SU-DHL-6 (cell line): ENCODE measurements around the gene C21orf58.

Experiments
- H2AFZ ChIP-seq: fragments of 200-600 bp; sonication (generic); 2 replicates; pipeline ENCODE4 v1.6.1; 2014; ENCODE audit warnings: low read depth, mild to moderate bottlenecking, moderate library complexity, mixed read lengths, antibody characterized with exemption, low read length; ENCODE audit not compliant: severe bottlenecking
- H3F3A ChIP-seq: fragments of 200-600 bp; shearing (Covaris generic); 2 replicates; pipeline ENCODE4 v1.6.0; 2016; ENCODE audit warnings: antibody characterized with exemption, mild to moderate bottlenecking; ENCODE audit not compliant: insufficient read depth
- H3K27ac ChIP-seq: fragments of 200-600 bp; sonication (generic); 2 replicates; pipeline ENCODE4 v1.5.1; 2016; ENCODE audit warnings: low read depth, mild to moderate bottlenecking, low read length, moderate library complexity, mixed read lengths
- H3K27me3 ChIP-seq: fragments of 200-600 bp; sonication (generic), shearing (Covaris generic); 2 replicates; pipeline ENCODE4 v1.6.0; 2014; ENCODE audit warnings: mild to moderate bottlenecking, low read length
- H3K36me3 ChIP-seq: fragments of 200-600 bp; sonication (generic); 2 replicates; pipeline ENCODE4 v1.6.1; 2014; ENCODE audit warnings: mild to moderate bottlenecking, low read length, mixed read lengths
- H3K4me2 ChIP-seq: fragments of 300-600, 200-600 bp; shearing (Covaris generic), sonication (generic); 2 replicates; pipeline ENCODE4 v1.6.0; 2014; ENCODE audit warnings: low read length, low read depth, mild to moderate bottlenecking; ENCODE audit not compliant: poor library complexity, severe bottlenecking
- H3K4me3 ChIP-seq: fragments of 200-600 bp; sonication (generic); 2 replicates; pipeline ENCODE4 v1.5.1; 2014; ENCODE audit warnings: antibody characterized with exemption, low read length, mild to moderate bottlenecking, mixed read lengths; ENCODE audit not compliant: insufficient read depth, poor library complexity, severe bottlenecking
- H3K79me2 ChIP-seq: fragments of 200-600 bp; sonication (generic); 2 replicates; pipeline ENCODE4 v1.6.1; 2014; ENCODE audit warnings: mild to moderate bottlenecking, low read length, moderate library complexity; ENCODE audit not compliant: insufficient read depth
- H3K9ac ChIP-seq: fragments of 200-600 bp; sonication (generic); 2 replicates; pipeline ENCODE4 v1.7.0; 2014; ENCODE audit warnings: mild to moderate bottlenecking, low read length
- H3K9me2 ChIP-seq: fragments of 200-600 bp; sonication (generic); replicated peaks from 2 replicates; pipeline ENCODE4 v1.6.1; 2014; ENCODE audit warnings: low read length; ENCODE audit not compliant: insufficient read depth
- H3K9me3 ChIP-seq: fragments of 200-600 bp; sonication (generic); 2 replicates; pipeline ENCODE4 v1.6.1; 2014; ENCODE audit warnings: low read length, mixed read lengths; ENCODE audit not compliant: insufficient read depth
- H4K20me1 ChIP-seq: fragments of 200-600 bp; sonication (generic); 2 replicates; pipeline ENCODE4 v1.6.1; 2014; ENCODE audit warnings: low read depth, mild to moderate bottlenecking, antibody characterized with exemption, low read length, moderate library complexity, mixed read lengths
- EZH2phosphoT487 ChIP-seq: fragments of 200-600 bp; sonication (generic), shearing (Covaris generic); conservative IDR thresholded peaks from 2 replicates; pipeline ENCODE4 v1.6.1; 2018; ENCODE audit warnings: mild to moderate bottlenecking, antibody characterized with exemption, low read length, moderate library complexity, mixed read lengths
- TF ChIP-seq, protein P1 (sequence below): fragments of 200-600 bp; sonication (generic); IDR thresholded peaks from one replicate; pipeline ENCODE4 v1.5.1; 2017; ENCODE audit warnings: antibody characterized with exemption, mild to moderate bottlenecking, low read length, moderate library complexity; ENCODE audit not compliant: insufficient read depth, poor library complexity, severe bottlenecking

Gene C21orf58

DNA sequence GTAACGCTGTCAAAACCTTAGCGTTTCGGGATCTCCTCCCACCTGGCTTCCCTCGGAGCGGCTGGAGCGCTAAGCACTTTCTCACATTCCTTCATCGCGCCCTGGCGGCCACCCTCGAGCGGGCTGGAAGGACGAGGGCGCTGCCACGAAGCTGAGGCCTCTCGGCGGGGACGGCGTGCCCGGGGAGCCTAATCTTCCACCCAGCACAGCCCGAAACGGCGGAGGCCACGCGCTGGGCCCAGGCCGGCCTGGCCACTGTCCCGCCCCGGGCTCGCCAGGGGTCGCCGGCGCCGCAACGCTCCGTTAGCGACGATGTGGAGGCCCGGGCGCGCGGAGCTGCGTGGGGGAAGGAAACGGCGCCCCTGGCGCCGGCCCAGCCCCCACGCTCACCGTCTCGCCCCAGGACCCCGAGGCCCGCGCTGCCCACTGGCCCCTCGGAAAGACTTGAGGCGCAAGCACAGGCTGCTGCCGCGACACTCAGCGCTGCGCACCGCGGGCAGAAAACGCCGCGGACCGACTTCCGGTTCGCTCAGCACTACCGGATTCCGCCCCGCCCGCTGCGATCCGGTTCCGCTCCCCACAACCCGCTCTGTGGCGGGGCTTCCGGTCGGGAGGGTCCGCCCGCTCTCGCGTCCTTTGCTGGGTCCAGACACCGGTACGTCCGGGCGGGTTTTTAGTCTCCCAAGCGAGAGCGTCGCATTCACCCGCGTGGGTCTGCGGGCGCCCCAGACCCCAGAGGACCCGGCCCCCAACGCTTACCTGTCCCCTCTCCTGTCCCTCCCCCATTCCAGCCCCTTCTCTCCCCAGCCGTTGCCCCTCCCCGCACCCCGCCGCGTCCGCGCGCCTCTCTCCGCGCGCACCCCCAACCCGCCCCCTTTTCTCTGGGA is 37.7 kb downstream of the C21orf58 start, which contains the start of gene YBEY:
YBEY (plus strand) TSS at position 582 of the 887 bp plus-strand sequence. CDS start 572 bp downstream, outside the sequence.
- H3K4me3 ChIP-seq, result peak within 1 kb of the TSS; percentile 83
- peaks cover 72% of the 10 kb centered on the region for H3K79me2 ChIP-seq
- peaks cover 16% of the 10 kb centered on the region; the same call in 1 of the 2 replicates for H3F3A ChIP-seq
- H3K36me3 ChIP-seq, result peaks cover 6% of the 10 kb centered on the region; the same call in 1 of the 2 replicates
- no peak for TF ChIP-seq EZH2phosphoT487
- TF ChIP-seq, protein P1, sequence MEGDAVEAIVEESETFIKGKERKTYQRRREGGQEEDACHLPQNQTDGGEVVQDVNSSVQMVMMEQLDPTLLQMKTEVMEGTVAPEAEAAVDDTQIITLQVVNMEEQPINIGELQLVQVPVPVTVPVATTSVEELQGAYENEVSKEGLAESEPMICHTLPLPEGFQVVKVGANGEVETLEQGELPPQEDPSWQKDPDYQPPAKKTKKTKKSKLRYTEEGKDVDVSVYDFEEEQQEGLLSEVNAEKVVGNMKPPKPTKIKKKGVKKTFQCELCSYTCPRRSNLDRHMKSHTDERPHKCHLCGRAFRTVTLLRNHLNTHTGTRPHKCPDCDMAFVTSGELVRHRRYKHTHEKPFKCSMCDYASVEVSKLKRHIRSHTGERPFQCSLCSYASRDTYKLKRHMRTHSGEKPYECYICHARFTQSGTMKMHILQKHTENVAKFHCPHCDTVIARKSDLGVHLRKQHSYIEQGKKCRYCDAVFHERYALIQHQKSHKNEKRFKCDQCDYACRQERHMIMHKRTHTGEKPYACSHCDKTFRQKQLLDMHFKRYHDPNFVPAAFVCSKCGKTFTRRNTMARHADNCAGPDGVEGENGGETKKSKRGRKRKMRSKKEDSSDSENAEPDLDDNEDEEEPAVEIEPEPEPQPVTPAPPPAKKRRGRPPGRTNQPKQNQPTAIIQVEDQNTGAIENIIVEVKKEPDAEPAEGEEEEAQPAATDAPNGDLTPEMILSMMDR, result peak; percentile 37
- peak within 1 kb of the TSS; percentile 91 for H3K9ac ChIP-seq
- no peaks in the 10 kb centered on the region for H3K9me3 ChIP-seq
- H3K4me2 ChIP-seq, result peak within 1 kb of the TSS; percentile 86
- peak within 1 kb of the TSS; percentile 81 for H2AFZ ChIP-seq
- H4K20me1 ChIP-seq, result no peaks in the 10 kb centered on the region; the same call in 1 of the 2 replicates
- no peaks in the 10 kb centered on the region for H3K9me2 ChIP-seq
- H3K27me3 ChIP-seq, result no peaks in the 10 kb centered on the region
- H3K27ac ChIP-seq, result peak within 1 kb of the TSS; percentile 69

DNA sequence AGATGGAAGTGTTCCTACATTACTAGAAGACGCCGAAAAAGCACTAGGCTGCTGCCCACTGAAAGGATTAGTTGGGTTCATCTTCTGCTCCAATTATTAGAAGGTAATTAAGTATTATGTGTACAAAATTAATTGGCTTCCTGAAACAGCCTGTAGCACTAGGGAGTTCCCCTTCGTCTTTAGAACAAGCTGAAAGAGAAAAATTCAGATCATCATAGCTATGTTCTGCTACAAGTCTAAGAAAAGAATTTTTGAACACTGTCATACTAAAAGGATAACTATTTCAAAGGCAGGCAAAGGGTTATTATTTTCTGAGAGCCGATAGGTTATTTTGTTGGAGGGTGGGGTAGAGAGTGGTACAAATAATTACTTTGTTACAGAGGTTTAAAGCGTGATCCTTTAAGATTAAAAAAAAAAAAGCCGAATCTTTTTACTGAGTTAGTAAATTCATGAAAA is 38.4 kb downstream of the C21orf58 start, which contains the start of gene MCM3AP:
MCM3AP (minus strand) TSS at position 406 of the 456 bp plus-strand sequence; CDS start at position 81, 325 bp downstream.
- Histone ChIP-seq H3K36me3 (peaks cover 6% of the 10 kb centered on the region; the same call in 1 of the 2 replicates), H3F3A (peaks cover 16% of the 10 kb centered on the region; the same call in 1 of the 2 replicates), H4K20me1 (no peaks in the 10 kb centered on the region; the same call in 1 of the 2 replicates), H3K4me3 (peak within 1 kb of the TSS; percentile 83), H3K79me2 (peaks cover 78% of the 10 kb centered on the region), H3K27me3 (no peaks in the 10 kb centered on the region), H3K9me3 (no peaks in the 10 kb centered on the region), H3K27ac (peak within 1 kb of the TSS; percentile 69), H3K4me2 (peak within 1 kb of the TSS; percentile 86), H3K9ac (peak within 1 kb of the TSS; percentile 91), H3K9me2 (no peaks in the 10 kb centered on the region), H2AFZ (peak within 1 kb of the TSS; percentile 81)
- TF ChIP-seq, protein P1, result no peak
- TF ChIP-seq EZH2phosphoT487, result no peak

DNA sequence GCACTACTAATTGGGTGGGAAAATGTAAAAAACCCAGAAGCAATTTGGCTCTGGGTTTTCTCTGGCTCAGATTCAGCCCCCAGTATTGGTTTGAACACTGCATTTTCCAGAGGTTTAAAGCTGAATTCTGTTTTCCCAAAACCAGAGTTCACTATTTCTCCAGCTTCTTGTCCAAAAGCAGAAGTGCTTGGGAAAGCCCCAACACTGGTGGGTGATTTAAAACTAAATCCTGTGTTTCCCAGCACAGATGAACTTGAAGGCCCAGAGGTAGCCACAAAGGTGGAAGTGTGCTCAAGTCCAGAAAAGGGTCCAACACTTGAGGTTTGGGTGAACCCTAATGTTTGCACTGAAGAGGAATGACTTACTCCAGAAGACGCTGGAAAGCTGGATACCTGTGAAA is 38.9 kb downstream of the C21orf58 start:
- Histone ChIP-seq H3K36me3 (peaks cover 10% of the 10 kb centered on the region; the same call in 1 of the 2 replicates), H2AFZ (no peak overlapping the region), H3K4me2 (peak overlapping the region; percentile 86), H3K27me3 (no peaks in the 10 kb centered on the region), H3K9me3 (no peaks in the 10 kb centered on the region), H3K79me2 (peaks cover 78% of the 10 kb centered on the region), H4K20me1 (no peaks in the 10 kb centered on the region; the same call in 1 of the 2 replicates), H3F3A (peaks cover 16% of the 10 kb centered on the region; the same call in 1 of the 2 replicates), H3K9ac (peak overlapping the region; percentile 91), H3K9me2 (no peaks in the 10 kb centered on the region), H3K4me3 (peak overlapping the region; percentile 83), H3K27ac (no peak overlapping the region)
- TF ChIP-seq EZH2phosphoT487, result no peak
- TF ChIP-seq, protein P1, result no peak
